Kasumi-1 (cell line): ENCODE results near the gene CPED1.

Source experiments
- DNase-seq, 2 experiments: peaks; one replicate each; lab custom pipeline; 2025; lab: John Stamatoyannopoulos, UW

The CPED1 gene

GRCh38 chr7:121259826-121260225 lies 271.3 kb downstream of the CPED1 start:
- no peak for DNase-seq

- DNase-seq: no peak
Observed at GRCh38 chr7:121261207-121261884, 272.8 kb downstream of the CPED1 start.

- DNase-seq: no peak
Observed at GRCh38 chr7:121262221-121262620, 273.7 kb downstream of the CPED1 start.

- no peak for DNase-seq
Observed at GRCh38 chr7:121262969-121263368, 274.5 kb downstream of the CPED1 start.

- DNase-seq: no peak
Observed at GRCh38 chr7:121266307-121266894, 277.9 kb downstream of the CPED1 start.

- no peak for DNase-seq
Observed at GRCh38 chr7:121267612-121268011, 279.1 kb downstream of the CPED1 start.

- DNase-seq: no peak
Observed at GRCh38 chr7:121269798-121270197, 281.3 kb downstream of the CPED1 start.

- no peak for DNase-seq
Observed at GRCh38 chr7:121271098-121271497, 282.6 kb downstream of the CPED1 start.

- no peak for DNase-seq
Observed at GRCh38 chr7:121271916-121272315, 283.4 kb downstream of the CPED1 start.

GRCh38 chr7:121272676-121273075 lies 284.2 kb downstream of the CPED1 start:
- DNase-seq: no peak

- no peak for DNase-seq
Observed at GRCh38 chr7:121273467-121274167, 285.1 kb downstream of the CPED1 start.

GRCh38 chr7:121274467-121274866 lies 286.0 kb downstream of the CPED1 start:
- DNase-seq: no peak

- DNase-seq: no peak
Observed at GRCh38 chr7:121275204-121275603, 286.7 kb downstream of the CPED1 start.

GRCh38 chr7:121276313-121276712 lies 287.8 kb downstream of the CPED1 start:
- no peak for DNase-seq

- no peak for DNase-seq
Observed at GRCh38 chr7:121278120-121279021, 289.9 kb downstream of the CPED1 start.

GRCh38 chr7:121279060-121279620 lies 290.6 kb downstream of the CPED1 start:
- no peak for DNase-seq

GRCh38 chr7:121279822-121280221 lies 291.3 kb downstream of the CPED1 start:
- no peak for DNase-seq

- no peak for DNase-seq
Observed at GRCh38 chr7:121280656-121281055, 292.1 kb downstream of the CPED1 start.

- DNase-seq: no peak
Observed at GRCh38 chr7:121282129-121282528, 293.6 kb downstream of the CPED1 start.

GRCh38 chr7:121285066-121285667 lies 296.7 kb downstream of the CPED1 start:
- no peak for DNase-seq

- DNase-seq: no peak
Observed at GRCh38 chr7:121286186-121286585, 297.7 kb downstream of the CPED1 start.
